Measurements from ENCODE around the gene KIAA1614.

KIAA1614 gene

GRCh38 chr1:180976191-180976590, 63.5 kb downstream of the KIAA1614 start:
- TF ChIP-seq, protein P1, sequence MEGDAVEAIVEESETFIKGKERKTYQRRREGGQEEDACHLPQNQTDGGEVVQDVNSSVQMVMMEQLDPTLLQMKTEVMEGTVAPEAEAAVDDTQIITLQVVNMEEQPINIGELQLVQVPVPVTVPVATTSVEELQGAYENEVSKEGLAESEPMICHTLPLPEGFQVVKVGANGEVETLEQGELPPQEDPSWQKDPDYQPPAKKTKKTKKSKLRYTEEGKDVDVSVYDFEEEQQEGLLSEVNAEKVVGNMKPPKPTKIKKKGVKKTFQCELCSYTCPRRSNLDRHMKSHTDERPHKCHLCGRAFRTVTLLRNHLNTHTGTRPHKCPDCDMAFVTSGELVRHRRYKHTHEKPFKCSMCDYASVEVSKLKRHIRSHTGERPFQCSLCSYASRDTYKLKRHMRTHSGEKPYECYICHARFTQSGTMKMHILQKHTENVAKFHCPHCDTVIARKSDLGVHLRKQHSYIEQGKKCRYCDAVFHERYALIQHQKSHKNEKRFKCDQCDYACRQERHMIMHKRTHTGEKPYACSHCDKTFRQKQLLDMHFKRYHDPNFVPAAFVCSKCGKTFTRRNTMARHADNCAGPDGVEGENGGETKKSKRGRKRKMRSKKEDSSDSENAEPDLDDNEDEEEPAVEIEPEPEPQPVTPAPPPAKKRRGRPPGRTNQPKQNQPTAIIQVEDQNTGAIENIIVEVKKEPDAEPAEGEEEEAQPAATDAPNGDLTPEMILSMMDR (IDR thresholded peaks at IDR 0.05), result no peak
- Histone ChIP-seq H3K27me3 (no peaks in the 10 kb centered on the region), H3K4me3 (ENCODE audit: low read depth in 1 of 2, low read length in 1 of 2) (no peak overlapping the region), H3K4me1 (ENCODE audit: control insufficient read depth in 1 of 2, insufficient read depth in 1 of 2, low read depth in 1 of 2, low read length in 1 of 2) (peaks cover 28% of the 10 kb centered on the region in 2 experiments), H3K36me3 (peaks cover 45% of the 10 kb centered on the region), H3K27ac (peak overlapping the region; percentile 70), H3K9me3 (no peaks in the 10 kb centered on the region)

DNA sequence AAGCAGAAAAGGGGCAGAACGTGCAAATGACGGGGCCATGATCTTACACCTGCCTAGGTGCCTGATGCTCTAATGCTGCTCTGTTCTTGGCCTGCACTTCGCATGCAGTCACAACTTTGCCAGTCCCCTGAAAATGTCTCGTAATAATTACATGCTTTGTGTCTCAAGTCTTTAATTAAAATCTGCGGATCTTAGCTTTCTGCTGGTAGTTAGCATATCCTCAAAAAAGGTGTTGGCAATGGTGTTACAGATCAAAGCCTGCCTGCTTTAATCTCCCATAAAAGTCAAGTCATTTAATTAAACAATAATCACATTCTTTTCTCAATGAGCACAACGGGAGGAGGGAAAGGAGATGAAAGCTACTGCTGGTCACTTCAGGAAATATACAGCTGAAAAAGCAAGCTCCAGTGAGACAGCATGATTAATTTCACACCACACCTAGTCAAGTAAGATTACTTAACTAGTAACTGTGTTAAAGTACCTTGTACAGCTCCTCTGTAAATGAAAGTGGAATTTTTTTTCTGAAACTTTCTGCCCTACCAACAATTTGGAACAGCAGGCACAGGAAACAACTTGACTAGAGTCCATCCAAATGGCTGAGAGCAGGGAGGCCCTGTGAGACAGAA, 64.1 kb downstream of the KIAA1614 start:
- Histone ChIP-seq H3K4me3 (ENCODE audit: low read depth in 1 of 2, low read length in 1 of 2) (no peak overlapping the region), H3K36me3 (peaks cover 45% of the 10 kb centered on the region), H3K27ac (peak overlapping the region; percentile 70), H3K9me3 (no peaks in the 10 kb centered on the region), H3K27me3 (no peaks in the 10 kb centered on the region), H3K4me1 (ENCODE audit: control insufficient read depth in 1 of 2, insufficient read depth in 1 of 2, low read depth in 1 of 2, low read length in 1 of 2) (peaks cover 28% of the 10 kb centered on the region in 2 experiments)
- TF ChIP-seq, protein P1 (IDR thresholded peaks at IDR 0.05), result no peak

- Histone ChIP-seq H3K9me3 (no peaks in the 10 kb centered on the region), H3K4me3 (ENCODE audit: low read depth in 1 of 2, low read length in 1 of 2) (no peak overlapping the region), H3K27me3 (no peaks in the 10 kb centered on the region), H3K4me1 (ENCODE audit: control insufficient read depth in 1 of 2, insufficient read depth in 1 of 2, low read depth in 1 of 2, low read length in 1 of 2) (peaks cover 8 to 9% of the 10 kb centered on the region in 2 experiments), H3K36me3 (peaks cover 60% of the 10 kb centered on the region), H3K27ac (no peak overlapping the region)
- TF ChIP-seq, protein P1 (IDR thresholded peaks at IDR 0.05), result no peak
These were observed 69.1 kb downstream of the KIAA1614 start for GRCh38 chr1:180981596-180982387.

- Histone ChIP-seq H3K36me3 (peaks cover 67% of the 10 kb centered on the region), H3K4me3 (ENCODE audit: low read depth in 1 of 2, low read length in 1 of 2) (no peak overlapping the region), H3K27me3 (no peaks in the 10 kb centered on the region), H3K9me3 (no peaks in the 10 kb centered on the region), H3K27ac (no peak overlapping the region), H3K4me1 (ENCODE audit: control insufficient read depth in 1 of 2, insufficient read depth in 1 of 2, low read depth in 1 of 2, low read length in 1 of 2) (peaks cover 1 to 3% of the 10 kb centered on the region in 2 experiments)
- TF ChIP-seq, protein P1 (IDR thresholded peaks at IDR 0.05), result no peak
These were observed 69.7 kb downstream of the KIAA1614 start for GRCh38 chr1:180982422-180982821.

- Histone ChIP-seq H3K27me3 (no peaks in the 10 kb centered on the region), H3K36me3 (peaks cover 89% of the 10 kb centered on the region)
These were observed 75.6 kb downstream of the KIAA1614 start for GRCh38 chr1:180988253-180988752.

More at GRCh38 chr1:180988253-180988752, 75.6 kb downstream of the KIAA1614 start:
- Histone ChIP-seq H3K27ac (no peak overlapping the region), H3K9me3 (no peaks in the 10 kb centered on the region), H3K4me3 (ENCODE audit: low read depth in 1 of 2, low read length in 1 of 2) (no peak overlapping the region), H3K4me1 (ENCODE audit: control insufficient read depth in 1 of 2, insufficient read depth in 1 of 2, low read depth in 1 of 2, low read length in 1 of 2) (no peaks in the 10 kb centered on the region)
- TF ChIP-seq, protein P1 (IDR thresholded peaks at IDR 0.05), result no peak

All from neutrophil (primary cell).